Measurements from ENCODE around the gene DDRGK1. TPM values are rescaled to one million over a fixed set of nuclear protein-coding genes. Genes with fewer than 3 reads are reported as not detected.

The DDRGK1 gene
- total and polyA plus RNA-seq, 2 of the 4 experiments (the other 2 are of a cell fraction) = 12.2 to 29.6 TPM

GRCh38 chr20:3233991-3234498, 29.6 kb upstream of the DDRGK1 start:
- Histone ChIP-seq H2BK120ac (ENCODE audit: low read depth, low read length) (no peak overlapping the region), H3K36me3 (ENCODE audit: control insufficient read depth, insufficient read depth, low read length) (no peaks in the 10 kb centered on the region), H3K9ac (ENCODE audit: low read depth, low read length) (no peak overlapping the region), H2AK5ac (ENCODE audit: low read depth, low read length) (no peak overlapping the region), H4K20me1 (ENCODE audit: insufficient read depth, low read length) (peaks cover 4% of the 10 kb centered on the region; the same call in 1 of the 2 replicates), H2BK20ac (ENCODE audit: low read depth, low read length) (no peak overlapping the region), H3K4ac (ENCODE audit: low read depth, low read length) (no peak overlapping the region), H4K5ac (ENCODE audit: low read depth, low read length) (no peak overlapping the region), H2BK15ac (ENCODE audit: low read depth, low read length) (no peak overlapping the region), H2AK9ac (replicated peaks; ENCODE audit: low read depth, low read length, poor library complexity) (no peak overlapping the region), H3K9me1 (ENCODE audit: insufficient read depth, low read length) (no peaks in the 10 kb centered on the region), H3K27me3 (ENCODE audit: control insufficient read depth, insufficient read depth, low read length) (peaks cover 32% of the 10 kb centered on the region), H3K9me3 (ENCODE audit: control insufficient read depth, insufficient read depth, low read length) (no peaks in the 10 kb centered on the region), H3K18ac (ENCODE audit: low read depth, low read length) (no peak overlapping the region), H4K8ac (ENCODE audit: low read depth in 2 of 2, low read length in 2 of 2) (no peak overlapping the region), H3K79me1 (ENCODE audit: low read depth in 1 of 2, low read length in 2 of 2) (no peaks in the 10 kb centered on the region), H4K91ac (ENCODE audit: insufficient read depth, low read depth, low read length) (no peak overlapping the region), H3K4me3 (ENCODE audit: insufficient read depth, low read depth, low read length) (no peak overlapping the region), H2BK5ac (ENCODE audit: low read depth, low read length, poor library complexity, severe bottlenecking) (no peak overlapping the region), H3K23ac (ENCODE audit: low read depth, low read length) (no peak overlapping the region), H3K56ac (ENCODE audit: extremely low read depth, insufficient read depth, low read length) (no peak overlapping the region), H3K4me1 (ENCODE audit: control insufficient read depth, insufficient read depth, low read length) (no peaks in the 10 kb centered on the region), H3K4me2 (ENCODE audit: low read depth, low read length) (no peak overlapping the region), H3K27ac (ENCODE audit: insufficient read depth, low read length) (no peak overlapping the region), H3K14ac (replicated peaks; ENCODE audit: low read depth, low read length) (no peak overlapping the region), H2AFZ (replicated peaks; ENCODE audit: low read length, poor library complexity) (no peak overlapping the region)
- no peak for TF ChIP-seq RAD21 (IDR thresholded peaks at IDR 0.05; ENCODE audit: low read length)
- TF ChIP-seq RCOR1 (IDR thresholded peaks at IDR 0.05; ENCODE audit: insufficient replicate concordance, low read length) = no peak
- no peak for TF ChIP-seq MXI1 (IDR thresholded peaks at IDR 0.05; ENCODE audit: borderline replicate concordance, low read depth, low read length)
- no peak for TF ChIP-seq MAFK (IDR thresholded peaks at IDR 0.05; ENCODE audit: low read depth, low read length)
- TF ChIP-seq MAZ (IDR thresholded peaks at IDR 0.05; ENCODE audit: borderline replicate concordance, low read depth, low read length) = no peak
- TF ChIP-seq, protein P1, sequence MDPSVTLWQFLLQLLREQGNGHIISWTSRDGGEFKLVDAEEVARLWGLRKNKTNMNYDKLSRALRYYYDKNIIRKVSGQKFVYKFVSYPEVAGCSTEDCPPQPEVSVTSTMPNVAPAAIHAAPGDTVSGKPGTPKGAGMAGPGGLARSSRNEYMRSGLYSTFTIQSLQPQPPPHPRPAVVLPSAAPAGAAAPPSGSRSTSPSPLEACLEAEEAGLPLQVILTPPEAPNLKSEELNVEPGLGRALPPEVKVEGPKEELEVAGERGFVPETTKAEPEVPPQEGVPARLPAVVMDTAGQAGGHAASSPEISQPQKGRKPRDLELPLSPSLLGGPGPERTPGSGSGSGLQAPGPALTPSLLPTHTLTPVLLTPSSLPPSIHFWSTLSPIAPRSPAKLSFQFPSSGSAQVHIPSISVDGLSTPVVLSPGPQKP (IDR thresholded peaks at IDR 0.05; ENCODE audit: borderline replicate concordance, low read depth, low read length) = no peak
- no peak for TF ChIP-seq RFX5 (IDR thresholded peaks at IDR 0.05; ENCODE audit: low read depth, low read length)
- TF ChIP-seq CEBPB (IDR thresholded peaks at IDR 0.05; ENCODE audit: low read depth, low read length) = no peak
- TF ChIP-seq NFE2L2 (IDR thresholded peaks at IDR 0.05; ENCODE audit: low read depth, low read length) = no peak
- TF ChIP-seq CHD1 (IDR thresholded peaks at IDR 0.05; ENCODE audit: low read depth, low read length) = no peak
- TF ChIP-seq, protein P2, sequence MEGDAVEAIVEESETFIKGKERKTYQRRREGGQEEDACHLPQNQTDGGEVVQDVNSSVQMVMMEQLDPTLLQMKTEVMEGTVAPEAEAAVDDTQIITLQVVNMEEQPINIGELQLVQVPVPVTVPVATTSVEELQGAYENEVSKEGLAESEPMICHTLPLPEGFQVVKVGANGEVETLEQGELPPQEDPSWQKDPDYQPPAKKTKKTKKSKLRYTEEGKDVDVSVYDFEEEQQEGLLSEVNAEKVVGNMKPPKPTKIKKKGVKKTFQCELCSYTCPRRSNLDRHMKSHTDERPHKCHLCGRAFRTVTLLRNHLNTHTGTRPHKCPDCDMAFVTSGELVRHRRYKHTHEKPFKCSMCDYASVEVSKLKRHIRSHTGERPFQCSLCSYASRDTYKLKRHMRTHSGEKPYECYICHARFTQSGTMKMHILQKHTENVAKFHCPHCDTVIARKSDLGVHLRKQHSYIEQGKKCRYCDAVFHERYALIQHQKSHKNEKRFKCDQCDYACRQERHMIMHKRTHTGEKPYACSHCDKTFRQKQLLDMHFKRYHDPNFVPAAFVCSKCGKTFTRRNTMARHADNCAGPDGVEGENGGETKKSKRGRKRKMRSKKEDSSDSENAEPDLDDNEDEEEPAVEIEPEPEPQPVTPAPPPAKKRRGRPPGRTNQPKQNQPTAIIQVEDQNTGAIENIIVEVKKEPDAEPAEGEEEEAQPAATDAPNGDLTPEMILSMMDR (conservative IDR thresholded peaks at IDR 0.05; ENCODE audit: low read depth, low read length) = no peak
- TF ChIP-seq FOS (IDR thresholded peaks at IDR 0.05; ENCODE audit: low read depth, low read length) = no peak
- no peak for TF ChIP-seq USF2 (IDR thresholded peaks at IDR 0.05; ENCODE audit: low read depth, low read length)
- no peak for TF ChIP-seq BHLHE40 (IDR thresholded peaks at IDR 0.05; ENCODE audit: low read depth, low read length)
- no peak for TF ChIP-seq SMC3 (IDR thresholded peaks at IDR 0.05; ENCODE audit: low read depth, low read length)
- no peak for TF ChIP-seq POLR2A (IDR thresholded peaks at IDR 0.05; ENCODE audit: low read depth, low read length)
- ATAC-seq (ENCODE audit: low read depth) = no peak
- in situ Hi-C loops (cut with MboI; ENCODE audit: low sequenced_read_pairs) (no loop called here), dilution Hi-C loops (cut with HindIII; ENCODE audit: low sequenced_read_pairs, unreplicated experiment) (no loop called here), intact Hi-C loops (cut with micrococcal nuclease) (no loop called here)
- CTCF ChIA-PET = no interaction called here
- POLR2A ChIA-PET (ENCODE audit: unreplicated experiment) = no interaction called here
- DNase-seq = no peak
- no TSS peak for BruUV-seq (replicated peaks)
- WGBS, 2 experiments (ENCODE audit: extremely low coverage in 2 of 2, insufficient read length in 1 of 2) = 90% methylated on average over 8 of the region's 25 CpGs; no CpG with 5 or more reads in 1 of the 2 experiments

All from IMR-90 (cell line).